Stimulated activated CD8-positive, alpha-beta memory T cell treated with anti-CD3 and anti-CD28 coated beads, Interleukin-15, amount 100 ng/mL, for 24 hours (primary cell): ENCODE data around the gene BICRAL.
"Not testable (repeated sequence)": the region's sequence is repeated elsewhere in the genome, so short reads cannot be mapped to it uniquely, and the experiment has no call there.

Source experiments
- DNase-seq: peaks from one replicate; pipeline ENCODE4 v3.0.0-alpha.2; 2020; ENCODE audit warnings: low read depth

The BICRAL gene

GRCh38 chr6:42846505-42846904 lies 64.7 kb downstream of the BICRAL start:
- no peak for DNase-seq

- no peak for DNase-seq
These were observed 66.8 kb downstream of the BICRAL start for GRCh38 chr6:42848700-42849099.

GRCh38 chr6:42851599-42851998 lies 69.7 kb downstream of the BICRAL start:
- no peak for DNase-seq

- DNase-seq, result no peak
These were observed 78.2 kb downstream of the BICRAL start for GRCh38 chr6:42860036-42860435.

- no peak for DNase-seq
These were observed 78.6 kb downstream of the BICRAL start for GRCh38 chr6:42860481-42860880.

- no peak for DNase-seq
These were observed 82.8 kb downstream of the BICRAL start for GRCh38 chr6:42864602-42865001.

- DNase-seq, result no peak
These were observed 88.5 kb downstream of the BICRAL start for GRCh38 chr6:42870145-42870936.

- DNase-seq, result no peak
These were observed 89.9 kb downstream of the BICRAL start for GRCh38 chr6:42871711-42872110.

- DNase-seq, result no peak
These were observed 91.5 kb downstream of the BICRAL start for GRCh38 chr6:42873313-42873712.

GRCh38 chr6:42877695-42878094 lies 95.8 kb downstream of the BICRAL start:
- DNase-seq, result no peak

GRCh38 chr6:42879372-42880239 lies 97.8 kb downstream of the BICRAL start, which contains the start of gene RPL7L1:
Gene RPL7L1, plus strand, starts transcription at chr6:42879616. Its CDS starts 295 bp downstream, at chr6:42879911.
- DNase-seq, result peak; percentile 57

GRCh38 chr6:42880240-42880817 lies 98.5 kb downstream of the BICRAL start:
- DNase-seq, result not testable (repeated sequence)

- DNase-seq, result not testable (repeated sequence)
These were observed 99.0 kb downstream of the BICRAL start for GRCh38 chr6:42880871-42881270.

GRCh38 chr6:42885702-42886101 lies 103.8 kb downstream of the BICRAL start:
- no peak for DNase-seq

- DNase-seq, result not testable (repeated sequence)
These were observed 106.3 kb downstream of the BICRAL start for GRCh38 chr6:42888201-42888600.

GRCh38 chr6:42889815-42890214 lies 108.0 kb downstream of the BICRAL start:
- DNase-seq, result no peak

GRCh38 chr6:42890311-42891198 lies 108.7 kb downstream of the BICRAL start:
- DNase-seq, result peak; percentile 70

GRCh38 chr6:42891199-42891722 lies 109.4 kb downstream of the BICRAL start:
- DNase-seq, result no peak

GRCh38 chr6:42894041-42894828 lies 112.4 kb downstream of the BICRAL start:
- not testable (repeated sequence) for DNase-seq

GRCh38 chr6:42896178-42896719 lies 114.4 kb downstream of the BICRAL start:
- DNase-seq, result no peak
